Measurements from ENCODE around the gene TOR1AIP1.

TOR1AIP1 gene

DNA sequence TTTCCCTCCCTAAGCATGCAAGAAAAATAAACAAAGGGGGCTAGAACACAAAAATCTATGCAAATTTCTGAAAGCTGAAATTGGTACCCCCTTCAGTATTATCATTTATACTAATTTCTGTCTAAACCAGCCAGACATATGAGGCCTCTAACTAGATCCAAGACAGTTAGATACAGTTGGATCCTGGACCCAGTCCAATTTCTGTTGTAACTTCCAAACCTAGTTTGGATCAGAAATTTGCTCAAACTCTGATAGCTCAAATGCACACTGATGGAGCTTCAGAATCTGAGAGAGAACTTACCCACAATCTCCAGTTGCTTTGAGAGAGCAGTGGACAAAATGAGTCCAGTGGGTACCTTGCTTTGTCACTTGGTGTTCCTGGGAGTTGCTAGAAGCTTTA, 84.5 kb downstream of the TOR1AIP1 start:
- H3K9me3 ChIP-seq (ENCODE audit: insufficient read depth, low read length, severe bottlenecking), result peaks cover 11% of the 10 kb centered on the region
- H3K36me3 ChIP-seq (ENCODE audit: insufficient read depth, low read length), result peaks cover 14% of the 10 kb centered on the region

GRCh38 chr1:179968284-179968993, 86.4 kb downstream of the TOR1AIP1 start:
- H3K27ac ChIP-seq (ENCODE audit: low read length), result no peak overlapping the region
- H3K9ac ChIP-seq (ENCODE audit: low read depth, low read length), result no peak overlapping the region
- H3K9me3 ChIP-seq (ENCODE audit: insufficient read depth, low read length, severe bottlenecking), result peaks cover 11% of the 10 kb centered on the region
- H3K36me3 ChIP-seq (ENCODE audit: insufficient read depth, low read length), result peaks cover 11% of the 10 kb centered on the region
- TF ChIP-seq, protein P1, sequence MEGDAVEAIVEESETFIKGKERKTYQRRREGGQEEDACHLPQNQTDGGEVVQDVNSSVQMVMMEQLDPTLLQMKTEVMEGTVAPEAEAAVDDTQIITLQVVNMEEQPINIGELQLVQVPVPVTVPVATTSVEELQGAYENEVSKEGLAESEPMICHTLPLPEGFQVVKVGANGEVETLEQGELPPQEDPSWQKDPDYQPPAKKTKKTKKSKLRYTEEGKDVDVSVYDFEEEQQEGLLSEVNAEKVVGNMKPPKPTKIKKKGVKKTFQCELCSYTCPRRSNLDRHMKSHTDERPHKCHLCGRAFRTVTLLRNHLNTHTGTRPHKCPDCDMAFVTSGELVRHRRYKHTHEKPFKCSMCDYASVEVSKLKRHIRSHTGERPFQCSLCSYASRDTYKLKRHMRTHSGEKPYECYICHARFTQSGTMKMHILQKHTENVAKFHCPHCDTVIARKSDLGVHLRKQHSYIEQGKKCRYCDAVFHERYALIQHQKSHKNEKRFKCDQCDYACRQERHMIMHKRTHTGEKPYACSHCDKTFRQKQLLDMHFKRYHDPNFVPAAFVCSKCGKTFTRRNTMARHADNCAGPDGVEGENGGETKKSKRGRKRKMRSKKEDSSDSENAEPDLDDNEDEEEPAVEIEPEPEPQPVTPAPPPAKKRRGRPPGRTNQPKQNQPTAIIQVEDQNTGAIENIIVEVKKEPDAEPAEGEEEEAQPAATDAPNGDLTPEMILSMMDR (IDR thresholded peaks at IDR 0.05; ENCODE audit: borderline replicate concordance, extremely low read depth, low read length, poor library complexity, severe bottlenecking), result no peak
- TF ChIP-seq EZH2 (IDR thresholded peaks at IDR 0.05; ENCODE audit: borderline replicate concordance, low read depth, low read length, severe bottlenecking), result no peak
- H3K79me2 ChIP-seq (ENCODE audit: insufficient read depth, low read length), result peaks cover 97% of the 10 kb centered on the region
- no peak overlapping the region for H2AFZ ChIP-seq (ENCODE audit: low read depth, low read length)
- H3K4me3 ChIP-seq (ENCODE audit: low read depth in 1 of 2, low read length in 2 of 2), result no peak overlapping the region
- no peaks in the 10 kb centered on the region for H3K4me1 ChIP-seq (ENCODE audit: insufficient read depth, low read length)
- no peak for ATAC-seq (ENCODE audit: insufficient read depth, low read depth)
- DNase-seq, result no peak
- H3K27me3 ChIP-seq (ENCODE audit: insufficient read depth, low read length, poor library complexity), result no peaks in the 10 kb centered on the region
- peaks cover 31% of the 10 kb centered on the region; the same call in 1 of the 2 replicates for H4K20me1 ChIP-seq (ENCODE audit: insufficient read depth, low read length)
- H3K4me2 ChIP-seq (ENCODE audit: insufficient read depth, low read length), result no peak overlapping the region

More for the DNA sequence above, 84.5 kb downstream of the TOR1AIP1 start:
- Histone ChIP-seq H3K4me2 (ENCODE audit: insufficient read depth, low read length) (no peak overlapping the region), H3K27me3 (ENCODE audit: insufficient read depth, low read length, poor library complexity) (no peaks in the 10 kb centered on the region), H4K20me1 (ENCODE audit: insufficient read depth, low read length) (peaks cover 33% of the 10 kb centered on the region; the same call in 1 of the 2 replicates), H3K4me3 (ENCODE audit: low read depth in 1 of 2, low read length in 2 of 2) (no peak overlapping the region), H2AFZ (ENCODE audit: low read depth, low read length) (no peak overlapping the region), H3K79me2 (ENCODE audit: insufficient read depth, low read length) (peaks cover 99% of the 10 kb centered on the region), H3K27ac (ENCODE audit: low read length) (no peak overlapping the region), H3K9ac (ENCODE audit: low read depth, low read length) (no peak overlapping the region), H3K4me1 (ENCODE audit: insufficient read depth, low read length) (no peaks in the 10 kb centered on the region)
- ATAC-seq (ENCODE audit: insufficient read depth, low read depth) (no peak), DNase-seq (no peak)
- no peak for TF ChIP-seq EZH2 (IDR thresholded peaks at IDR 0.05; ENCODE audit: borderline replicate concordance, low read depth, low read length, severe bottlenecking)
- TF ChIP-seq, protein P1 (IDR thresholded peaks at IDR 0.05; ENCODE audit: borderline replicate concordance, extremely low read depth, low read length, poor library complexity, severe bottlenecking), result no peak

- Histone ChIP-seq H3K27ac (ENCODE audit: low read length) (no peak overlapping the region), H3K4me2 (ENCODE audit: insufficient read depth, low read length) (no peak overlapping the region), H3K9ac (ENCODE audit: low read depth, low read length) (no peak overlapping the region), H3K9me3 (ENCODE audit: insufficient read depth, low read length, severe bottlenecking) (peaks cover 11% of the 10 kb centered on the region), H3K4me1 (ENCODE audit: insufficient read depth, low read length) (no peaks in the 10 kb centered on the region), H4K20me1 (ENCODE audit: insufficient read depth, low read length) (peaks cover 31% of the 10 kb centered on the region; the same call in 1 of the 2 replicates), H2AFZ (ENCODE audit: low read depth, low read length) (no peak overlapping the region), H3K36me3 (ENCODE audit: insufficient read depth, low read length) (peaks cover 11% of the 10 kb centered on the region), H3K79me2 (ENCODE audit: insufficient read depth, low read length) (peaks cover 97% of the 10 kb centered on the region), H3K4me3 (ENCODE audit: low read depth in 1 of 2, low read length in 2 of 2) (no peak overlapping the region), H3K27me3 (ENCODE audit: insufficient read depth, low read length, poor library complexity) (no peaks in the 10 kb centered on the region)
- TF ChIP-seq, protein P1 (IDR thresholded peaks at IDR 0.05; ENCODE audit: borderline replicate concordance, extremely low read depth, low read length, poor library complexity, severe bottlenecking), result no peak
- TF ChIP-seq EZH2 (IDR thresholded peaks at IDR 0.05; ENCODE audit: borderline replicate concordance, low read depth, low read length, severe bottlenecking), result no peak
- DNase-seq, result no peak
- ATAC-seq (ENCODE audit: insufficient read depth, low read depth), result peak; percentile 24; the same call in 1 of the 3 replicates
Observed at GRCh38 chr1:179968994-179969919, 87.2 kb downstream of the TOR1AIP1 start.

All from DND-41 (cell line).